ENCODE measurements around the gene KIFBP. TPM values are rescaled to one million over a fixed set of nuclear protein-coding genes. Genes with fewer than 3 reads are reported as not detected.

Gene KIFBP
- total RNA-seq, 1 donor from 2014 or later = 25.8 TPM

GRCh38 chr10:69049566-69049961, 61.0 kb downstream of the KIFBP start:
- H3K27me3 ChIP-seq = no peaks in the 10 kb centered on the region
- H3K27ac ChIP-seq = no peak overlapping the region
- no peaks in the 10 kb centered on the region for H3K4me1 ChIP-seq
- intact Hi-C loops (cut with DNase I) = no loop called here
- H3K36me3 ChIP-seq = no peaks in the 10 kb centered on the region
- H3K4me3 ChIP-seq = no peak overlapping the region
- H3K9me3 ChIP-seq = no peaks in the 10 kb centered on the region
- TF ChIP-seq POLR2AphosphoS5 (IDR thresholded peaks at IDR 0.05; ENCODE audit: insufficient read depth in 1 of 2, low read depth in 1 of 2) (no peak), CTCF (IDR thresholded peaks at IDR 0.05) (no peak), POLR2A (IDR thresholded peaks at IDR 0.05) (no peak)
- DNase-seq (ENCODE audit: extremely low spot score in 2 of 2) = no peak

DNA sequence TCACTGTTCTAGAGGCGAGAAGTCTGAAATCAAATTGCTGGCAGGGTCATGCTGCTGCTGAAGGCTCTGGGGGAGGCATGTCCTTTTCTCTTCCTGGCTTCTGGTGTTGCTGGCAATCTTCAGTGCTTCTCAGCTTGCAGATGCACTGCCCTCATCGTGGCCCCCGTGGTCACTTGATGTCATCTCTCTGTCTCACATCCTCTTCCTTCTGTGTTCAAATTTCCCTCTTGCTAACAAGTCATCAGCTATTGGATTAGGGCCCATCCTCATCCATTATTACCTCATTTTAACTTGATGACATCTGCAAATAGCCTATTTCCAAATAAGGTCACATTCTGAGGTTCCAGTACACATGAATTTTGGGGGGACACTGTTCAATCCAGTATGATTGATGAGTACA, 62.7 kb downstream of the KIFBP start:
- TF ChIP-seq POLR2A (IDR thresholded peaks at IDR 0.05) = no peak
- no peak for TF ChIP-seq CTCF (IDR thresholded peaks at IDR 0.05)
- TF ChIP-seq POLR2AphosphoS5 (IDR thresholded peaks at IDR 0.05; ENCODE audit: insufficient read depth in 1 of 2, low read depth in 1 of 2) = no peak
- DNase-seq (ENCODE audit: extremely low spot score in 2 of 2) = no peak
- Histone ChIP-seq H3K27ac (no peak overlapping the region), H3K9me3 (no peaks in the 10 kb centered on the region), H3K4me1 (no peaks in the 10 kb centered on the region), H3K4me3 (no peak overlapping the region), H3K36me3 (no peaks in the 10 kb centered on the region), H3K27me3 (no peaks in the 10 kb centered on the region)
- intact Hi-C loops (cut with DNase I) = no loop called here

GRCh38 chr10:69051710-69052487, 63.3 kb downstream of the KIFBP start:
- no peak overlapping the region for H3K4me3 ChIP-seq
- no peak overlapping the region for H3K27ac ChIP-seq
- DNase-seq (ENCODE audit: extremely low spot score in 2 of 2) = no peak
- H3K9me3 ChIP-seq = no peaks in the 10 kb centered on the region
- H3K27me3 ChIP-seq = no peaks in the 10 kb centered on the region
- TF ChIP-seq CTCF (IDR thresholded peaks at IDR 0.05) (no peak), POLR2AphosphoS5 (IDR thresholded peaks at IDR 0.05; ENCODE audit: insufficient read depth in 1 of 2, low read depth in 1 of 2) (no peak), POLR2A (IDR thresholded peaks at IDR 0.05) (no peak)
- no peaks in the 10 kb centered on the region for H3K36me3 ChIP-seq
- intact Hi-C loops (cut with DNase I) = no loop called here
- H3K4me1 ChIP-seq = no peaks in the 10 kb centered on the region

DNA sequence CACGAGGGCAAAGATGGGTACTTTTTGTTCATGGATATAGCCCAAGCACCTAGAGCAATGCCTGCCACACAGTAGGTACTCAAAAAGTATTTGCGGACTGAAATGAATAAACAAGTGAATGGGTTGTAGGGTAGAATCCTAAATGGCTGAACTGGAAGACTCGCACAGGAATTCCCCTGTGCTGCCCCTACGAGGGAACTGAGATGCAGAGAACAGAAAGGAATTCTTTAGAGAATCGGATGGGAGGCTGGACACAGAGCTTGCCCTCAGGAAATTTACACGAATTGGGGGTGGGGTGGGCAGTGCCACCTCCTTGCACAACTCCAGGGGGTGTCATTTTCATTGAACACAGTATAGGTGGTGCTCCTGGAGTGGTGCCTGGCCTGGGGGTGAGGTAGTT, 64.1 kb downstream of the KIFBP start:
- Histone ChIP-seq H3K4me3 (no peak overlapping the region), H3K27ac (no peak overlapping the region)

More for the DNA sequence above, 64.1 kb downstream of the KIFBP start:
- Histone ChIP-seq H3K36me3 (no peaks in the 10 kb centered on the region), H3K4me1 (no peaks in the 10 kb centered on the region), H3K9me3 (no peaks in the 10 kb centered on the region), H3K27me3 (no peaks in the 10 kb centered on the region)
- intact Hi-C loops (cut with DNase I) = no loop called here
- no peak for TF ChIP-seq POLR2AphosphoS5 (IDR thresholded peaks at IDR 0.05; ENCODE audit: insufficient read depth in 1 of 2, low read depth in 1 of 2)
- no peak for TF ChIP-seq POLR2A (IDR thresholded peaks at IDR 0.05)
- no peak for TF ChIP-seq CTCF (IDR thresholded peaks at IDR 0.05)
- no peak for DNase-seq (ENCODE audit: extremely low spot score in 2 of 2)
